Activated T-cell treated with anti-CD3 and anti-CD28 coated beads, Interleukin-2, amount 50 U/mL, for 72 hours (primary cell): ENCODE measurements around the gene C17orf100. TPM values are rescaled to one million over a fixed set of nuclear protein-coding genes. Genes with fewer than 3 reads are reported as not detected.
"Not testable (repeated sequence)": the region's sequence is repeated elsewhere in the genome, so short reads cannot be mapped to it uniquely, and the experiment has no call there.

Experiments used
- ATAC-seq, 2 donors: fragments of 150-1000 bp; cut with Tn5 transposase; replicated peaks in 1 of 2; 2 replicates each; pipeline ENCODE4 v1.10.0; 2021; ENCODE audit warnings: moderate library complexity in 2 of 2, mild to moderate bottlenecking in 1 of 2
- DNase-seq, 2 donors: peaks; one replicate each; pipeline ENCODE4 v3.0.0; 2021 to 2022; ENCODE audit warnings: mixed read lengths in 1 of 2
- H3K27ac Mint-ChIP-seq: one replicate; pipeline ENCODE4 v1.8.0; 2022; ENCODE audit warnings: mild to moderate bottlenecking, moderate library complexity, mixed read lengths
- H3K27me3 Mint-ChIP-seq: one replicate; pipeline ENCODE4 v1.8.0; 2022; ENCODE audit warnings: low read depth, mixed read lengths
- H3K36me3 Mint-ChIP-seq, 2 donors: one replicate each; pipeline ENCODE4 v1.8.0; 2022; ENCODE audit warnings: mixed read lengths in 2 of 2, mild to moderate bottlenecking in 1 of 2; ENCODE audit not compliant: insufficient read depth in 2 of 2
- H3K4me1 Mint-ChIP-seq: one replicate; pipeline ENCODE4 v1.8.0; 2022; ENCODE audit warnings: low read depth, mixed read lengths
- H3K4me3 Mint-ChIP-seq, 2 donors: one replicate each; pipeline ENCODE4 v1.8.0; 2022; ENCODE audit warnings: mild to moderate bottlenecking in 2 of 2, mixed read lengths in 2 of 2, moderate library complexity in 2 of 2
- H3K9me3 Mint-ChIP-seq, 2 donors: one replicate each; pipeline ENCODE4 v1.8.0; 2022; ENCODE audit warnings: mixed read lengths in 2 of 2
- total RNA-seq, 2 donors: library from RNA; stranded (reverse); gene quantifications; one replicate each; pipeline ENCODE4 v1.2.3, GENCODE V29; 2022

Gene C17orf100
- total RNA-seq, 2 donors from 2014 or later: 1.8 to 2.9 TPM

DNA sequence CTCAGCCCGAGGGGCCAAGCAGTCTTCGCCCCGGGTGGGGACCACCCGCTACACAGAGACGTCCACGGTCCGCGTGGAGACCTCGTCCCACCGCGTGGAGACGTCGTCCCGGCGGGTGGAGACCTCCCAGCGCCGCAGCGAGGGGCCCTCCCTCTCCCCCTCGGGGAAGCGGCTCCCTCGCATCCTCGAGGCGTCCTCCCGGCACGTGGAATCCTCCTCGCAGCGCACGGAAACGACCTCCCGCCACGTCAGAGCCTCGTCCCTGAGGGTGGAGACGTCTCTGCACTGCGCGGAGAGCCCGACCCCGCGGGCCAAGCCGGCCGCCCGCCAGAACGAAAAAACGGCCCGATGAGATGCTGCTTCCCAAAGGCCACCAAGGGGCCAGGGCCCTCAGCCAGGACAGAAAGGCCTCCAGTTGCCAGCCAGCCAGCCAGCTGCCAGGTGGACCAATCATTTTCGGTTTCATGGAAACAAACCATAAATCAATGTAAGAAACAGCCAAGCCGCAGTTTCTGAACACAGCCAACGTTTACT lies 424 bp downstream of the C17orf100 start:
- Mint-ChIP-seq H3K4me1 (peaks cover 62% of the 10 kb centered on the region), H3K27ac (peak overlapping the region; percentile 14), H3K4me3 (peak overlapping the region; percentile 86 to 92), H3K36me3 (peaks cover 3 to 4% of the 10 kb centered on the region in 2 donors), H3K9me3 (no peaks in the 10 kb centered on the region), H3K27me3 (no peaks in the 10 kb centered on the region)
- DNase-seq (peak; percentile 47 to 53), ATAC-seq (peak; percentile 14 to 26)

GRCh38 chr17:6654841-6655731 lies 3.5 kb downstream of the C17orf100 start:
- Mint-ChIP-seq H3K9me3 (no peaks in the 10 kb centered on the region), H3K27me3 (no peaks in the 10 kb centered on the region), H3K4me3 (peak overlapping the region in 1 of 2 donors; percentile 62), H3K27ac (no peak overlapping the region), H3K4me1 (peaks cover 47% of the 10 kb centered on the region), H3K36me3 (peaks cover 2 to 3% of the 10 kb centered on the region in 2 donors)
- DNase-seq (no peak), ATAC-seq (no peak)

DNA sequence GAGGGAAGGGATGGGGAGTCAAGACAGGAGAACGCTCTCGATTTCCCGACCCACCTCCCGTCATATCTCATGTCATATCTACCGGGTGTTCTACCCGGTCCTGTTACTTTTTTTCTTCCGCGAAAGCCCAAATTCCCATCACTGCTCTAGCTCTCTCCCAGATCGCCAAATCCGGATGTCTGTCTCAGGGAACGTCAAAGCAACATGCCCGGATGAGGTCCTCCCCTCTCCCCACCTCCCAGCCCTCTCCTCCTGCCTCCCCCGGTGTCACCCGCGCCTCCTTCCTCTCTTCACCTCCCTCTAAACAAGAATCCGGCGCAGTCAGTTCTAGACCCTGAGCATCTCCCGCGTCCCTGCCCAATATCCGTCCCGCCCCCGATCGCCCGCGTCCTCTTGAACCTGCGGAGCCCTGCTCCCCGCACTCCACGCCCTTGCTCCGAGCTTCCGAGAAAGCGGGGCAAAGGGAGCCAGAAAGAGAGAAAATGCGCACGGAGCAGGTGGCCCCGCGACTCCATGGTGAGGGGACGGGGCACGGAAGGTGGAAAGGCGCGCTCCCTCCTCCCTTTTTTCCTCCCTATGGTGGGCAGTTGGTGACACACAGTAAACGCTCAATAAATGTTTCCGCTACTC lies 4.3 kb downstream of the C17orf100 start:
- not testable (repeated sequence) for ATAC-seq, H3K36me3 Mint-ChIP-seq, H3K9me3 Mint-ChIP-seq, H3K27me3 Mint-ChIP-seq, DNase-seq
- H3K27ac Mint-ChIP-seq: peak overlapping the region; percentile 36
- peaks cover 50% of the 10 kb centered on the region for H3K4me1 Mint-ChIP-seq
- H3K4me3 Mint-ChIP-seq: peak overlapping the region; percentile 87 to 89

GRCh38 chr17:6656797-6657632 lies 5.5 kb downstream of the C17orf100 start:
- H3K9me3 Mint-ChIP-seq, H3K36me3 Mint-ChIP-seq, H3K27me3 Mint-ChIP-seq: not testable (repeated sequence)
- Mint-ChIP-seq H3K4me3 (peak overlapping the region; percentile 80 to 92), H3K4me1 (peaks cover 58% of the 10 kb centered on the region), H3K27ac (peak overlapping the region; percentile 47)
- ATAC-seq: peak; percentile 86 to 87
- peak; percentile 64 to 67 for DNase-seq

- ATAC-seq (no peak), DNase-seq (no peak)
- Mint-ChIP-seq H3K9me3 (no peaks in the 10 kb centered on the region), H3K4me3 (peak overlapping the region; percentile 80 to 92), H3K27me3 (no peaks in the 10 kb centered on the region), H3K36me3 (peaks cover 2 to 6% of the 10 kb centered on the region in 2 donors), H3K27ac (peak overlapping the region; percentile 47), H3K4me1 (peaks cover 52% of the 10 kb centered on the region)
Observed at GRCh38 chr17:6657633-6658287, 6.2 kb downstream of the C17orf100 start.

- Mint-ChIP-seq H3K4me1 (peaks cover 45% of the 10 kb centered on the region), H3K4me3 (peak overlapping the region in 1 of 2 donors; percentile 92)
- H3K27ac Mint-ChIP-seq: not testable (repeated sequence)
Observed at GRCh38 chr17:6658411-6658810, 6.8 kb downstream of the C17orf100 start.

GRCh38 chr17:6660101-6660500 lies 8.5 kb downstream of the C17orf100 start:
- Mint-ChIP-seq H3K4me3 (no peak overlapping the region), H3K27ac (no peak overlapping the region), H3K27me3 (no peaks in the 10 kb centered on the region), H3K36me3 (peaks cover 0 to 3% of the 10 kb centered on the region in 2 donors), H3K9me3 (no peaks in the 10 kb centered on the region), H3K4me1 (peaks cover 34% of the 10 kb centered on the region)
- ATAC-seq: no peak
- no peak for DNase-seq

More at GRCh38 chr17:6658411-6658810, 6.8 kb downstream of the C17orf100 start:
- H3K27me3 Mint-ChIP-seq, H3K36me3 Mint-ChIP-seq, ATAC-seq, DNase-seq, H3K9me3 Mint-ChIP-seq: not testable (repeated sequence)

- no peak overlapping the region for H3K27ac Mint-ChIP-seq
- peaks cover 0 to 3% of the 10 kb centered on the region in 2 donors for H3K36me3 Mint-ChIP-seq
- DNase-seq: peak in 1 of 2 donors; percentile 40
- H3K9me3 Mint-ChIP-seq: no peaks in the 10 kb centered on the region
- peak overlapping the region; percentile 36 to 51 for H3K4me3 Mint-ChIP-seq
- H3K4me1 Mint-ChIP-seq: peaks cover 30% of the 10 kb centered on the region
- H3K27me3 Mint-ChIP-seq: no peaks in the 10 kb centered on the region
- peak; percentile 46 for ATAC-seq
Observed at GRCh38 chr17:6660805-6661463, 9.4 kb downstream of the C17orf100 start.

DNA sequence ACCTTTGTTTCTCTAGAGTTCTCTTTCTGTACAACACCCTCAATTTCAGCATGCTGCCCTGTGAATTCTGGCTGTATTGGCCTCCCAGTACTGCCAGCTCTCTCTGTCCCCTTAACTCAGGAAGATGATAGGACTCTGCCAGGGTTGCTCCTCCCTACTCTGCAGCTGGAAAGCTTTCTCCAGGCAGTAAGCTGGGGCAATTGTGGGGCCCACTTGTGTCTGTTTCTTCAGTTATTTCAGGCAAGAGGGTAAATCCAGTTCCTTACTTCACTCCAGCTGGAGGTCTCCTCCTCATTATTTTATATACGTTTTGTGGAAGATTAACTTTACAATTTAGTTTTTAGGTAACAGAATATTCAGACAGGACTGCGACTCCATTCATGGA lies 9.9 kb downstream of the C17orf100 start:
- H3K4me1 Mint-ChIP-seq: peaks cover 30% of the 10 kb centered on the region
- H3K27ac Mint-ChIP-seq: no peak overlapping the region
- DNase-seq (no peak), ATAC-seq (no peak)
- H3K4me3 Mint-ChIP-seq: peak overlapping the region; percentile 6 to 36
- H3K36me3 Mint-ChIP-seq: peaks cover 0 to 3% of the 10 kb centered on the region in 2 donors
- H3K9me3 Mint-ChIP-seq: no peaks in the 10 kb centered on the region
- H3K27me3 Mint-ChIP-seq: no peaks in the 10 kb centered on the region

GRCh38 chr17:6663200-6663599 lies 11.6 kb downstream of the C17orf100 start:
- not testable (repeated sequence) for H3K27ac Mint-ChIP-seq, H3K9me3 Mint-ChIP-seq, H3K27me3 Mint-ChIP-seq, H3K36me3 Mint-ChIP-seq, H3K4me3 Mint-ChIP-seq, ATAC-seq, DNase-seq
- peaks cover 29% of the 10 kb centered on the region for H3K4me1 Mint-ChIP-seq

DNA sequence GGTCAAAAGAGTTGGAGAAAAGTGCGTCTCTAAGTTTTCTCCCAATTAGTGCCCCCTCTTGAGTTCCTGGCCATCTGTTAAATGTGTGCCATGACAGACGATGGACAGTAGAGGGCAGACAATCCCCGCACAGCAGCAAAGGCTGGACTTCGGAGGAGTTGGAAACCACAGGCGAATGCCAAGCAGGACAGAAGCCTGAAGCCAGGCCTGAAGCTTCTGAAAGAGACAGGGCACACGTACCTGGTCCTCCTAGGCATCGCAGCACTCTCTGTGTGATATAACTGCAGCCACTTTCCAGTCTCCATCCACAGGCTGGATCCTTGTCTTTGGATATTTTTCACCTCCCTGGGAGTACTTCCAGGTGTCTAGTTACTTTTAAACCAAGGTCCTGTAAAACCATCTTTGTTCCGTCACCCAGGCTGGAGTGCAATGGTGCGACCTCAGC lies 14.5 kb downstream of the C17orf100 start:
- Mint-ChIP-seq H3K27ac (no peak overlapping the region), H3K27me3 (no peaks in the 10 kb centered on the region), H3K4me1 (peaks cover 26% of the 10 kb centered on the region), H3K36me3 (peaks cover 0 to 3% of the 10 kb centered on the region in 2 donors), H3K9me3 (no peaks in the 10 kb centered on the region), H3K4me3 (no peak overlapping the region)
- ATAC-seq (peak; percentile 62 to 70), DNase-seq (peak; percentile 50 to 52)

- H3K27ac Mint-ChIP-seq: no peak overlapping the region
- peaks cover 0 to 3% of the 10 kb centered on the region in 2 donors for H3K36me3 Mint-ChIP-seq
- DNase-seq (no peak), ATAC-seq (no peak)
- peaks cover 22% of the 10 kb centered on the region for H3K4me1 Mint-ChIP-seq
- no peaks in the 10 kb centered on the region for H3K27me3 Mint-ChIP-seq
- no peaks in the 10 kb centered on the region for H3K9me3 Mint-ChIP-seq
- no peak overlapping the region for H3K4me3 Mint-ChIP-seq
Observed at GRCh38 chr17:6666557-6666956, 15.0 kb downstream of the C17orf100 start.
